Measurements from ENCODE around the gene C1orf50. TPM values are rescaled to one million over a fixed set of nuclear protein-coding genes. Genes with fewer than 3 reads are reported as not detected.

Gene C1orf50
- total RNA-seq, 1 experiment from 2014 or later: 7.7 TPM

DNA sequence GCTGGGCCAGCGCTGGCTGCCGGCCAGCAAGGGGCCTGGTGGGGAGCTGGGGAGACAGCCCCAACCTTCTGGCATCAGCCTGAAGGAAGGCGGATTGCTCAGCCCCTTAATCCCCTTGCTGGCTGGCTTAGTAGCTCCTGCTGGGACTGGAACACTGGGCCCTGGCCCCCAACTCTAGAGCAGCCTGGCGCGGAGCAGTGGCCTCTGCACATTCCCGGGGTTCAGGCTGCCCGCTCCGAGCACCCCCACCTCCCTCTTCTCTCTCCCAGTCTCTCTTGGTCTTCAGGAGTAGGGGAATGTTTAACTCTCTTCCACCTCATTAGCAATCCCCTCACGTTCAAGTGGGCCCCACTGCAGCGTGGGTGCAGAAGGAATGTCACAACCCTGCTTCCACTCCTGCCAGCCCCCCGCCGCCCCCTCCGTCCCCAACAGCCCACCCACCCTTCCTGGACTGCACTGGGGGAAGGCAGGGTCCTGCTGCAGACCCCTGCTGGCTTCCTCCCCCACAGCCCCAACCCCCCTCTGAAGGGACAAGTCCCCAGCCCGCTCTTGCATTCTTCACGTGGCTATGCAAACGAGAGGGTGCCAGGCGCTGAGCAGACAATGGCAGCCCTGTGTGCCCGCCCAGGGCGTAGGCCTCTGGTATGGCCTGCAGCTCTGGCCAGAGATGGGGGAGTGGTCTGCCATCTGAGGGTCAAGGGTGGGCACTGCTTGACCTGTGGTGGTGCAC lies 26.0 kb upstream of the C1orf50 start:
- H2AFZ ChIP-seq (ENCODE audit: low read length): no peak overlapping the region
- peak overlapping the region in 1 of 2 experiments; percentile 47; a peak in 3 of 5 replicates for H3K4me3 Mint-ChIP-seq
- no peak overlapping the region for H3T11ph ChIP-seq (ENCODE audit: low read length)
- no peaks in the 10 kb centered on the region for H3K79me1 ChIP-seq (ENCODE audit: insufficient read depth, low read depth, low read length, poor library complexity, severe bottlenecking)
- H4K91ac ChIP-seq (ENCODE audit: insufficient read length, low read depth, low read length): no peak overlapping the region
- H3K79me2 ChIP-seq (ENCODE audit: insufficient read depth, low read length): no peaks in the 10 kb centered on the region
- H3K4me1 ChIP-seq (ENCODE audit: insufficient read depth, low read length): no peaks in the 10 kb centered on the region; the same call in 1 of the 2 replicates
- H2BK5ac ChIP-seq (ENCODE audit: insufficient read length, low read length): no peak overlapping the region
- TF ChIP-seq CTCF (conservative IDR thresholded peaks at IDR 0.05): no peak
- peak overlapping the region; percentile 39; the same call in 1 of the 2 replicates for H3K14ac ChIP-seq (ENCODE audit: insufficient read depth, low read length)
- H2BK15ac ChIP-seq (ENCODE audit: low read depth, low read length): no peak overlapping the region
- WGBS (ENCODE audit: extremely low coverage, insufficient read length, low lambda C conversion rate): no CpG with 5 or more reads among the region's 19 CpGs
- H2BK120ac ChIP-seq (ENCODE audit: low read depth, low read length, poor library complexity, severe bottlenecking): no peak overlapping the region
- H3K4me2 ChIP-seq (ENCODE audit: insufficient read depth, insufficient read length, low read length): no peak overlapping the region
- no peak overlapping the region for H4K8ac ChIP-seq (replicated peaks; ENCODE audit: insufficient read length, low read depth, low read length)
- no peak overlapping the region for H2BK12ac ChIP-seq (ENCODE audit: insufficient read length, low read depth, low read length)
- H3K9ac ChIP-seq (ENCODE audit: extremely low read depth, insufficient read length, low read length): no peak overlapping the region
- peak; percentile 84 for DNase-seq
- no peaks in the 10 kb centered on the region for H4K20me1 ChIP-seq (ENCODE audit: control insufficient read depth, insufficient read depth, insufficient read length)
- H3K56ac ChIP-seq (ENCODE audit: insufficient read length, low read depth, low read length): no peak overlapping the region
- no peak overlapping the region for H3K27ac ChIP-seq (ENCODE audit: insufficient read length, low read depth, low read length)
- H2BK20ac ChIP-seq (ENCODE audit: low read depth, low read length, poor library complexity, severe bottlenecking): no peak overlapping the region
- H3K23ac ChIP-seq (ENCODE audit: insufficient read length, low read depth, low read length): no peak overlapping the region
- H3K4me1 Mint-ChIP-seq: peaks cover 43 to 51% of the 10 kb centered on the region in 2 experiments
- H3K4ac ChIP-seq (ENCODE audit: low read depth, low read length): no peak overlapping the region
- no peaks in the 10 kb centered on the region for H3K23me2 ChIP-seq (ENCODE audit: insufficient read length, low read depth, low read length, poor library complexity, severe bottlenecking)
- no peak overlapping the region for H2AK5ac ChIP-seq (ENCODE audit: insufficient read length, low read length)
- H3K27ac Mint-ChIP-seq: peak overlapping the region in 2 of 3 experiments; percentile 87 to 89; a peak in 3 of 7 replicates
- H3K18ac ChIP-seq (ENCODE audit: insufficient read length, low read depth, low read length): peak overlapping the region; percentile 56
- no peaks in the 10 kb centered on the region for H3K27me3 ChIP-seq (ENCODE audit: insufficient read depth, low read length)
- no peaks in the 10 kb centered on the region; the same call in none of the 2 replicates for H3K27me3 Mint-ChIP-seq (ENCODE audit: low read depth)
- peak overlapping the region; percentile 53 for H4K5ac ChIP-seq (ENCODE audit: insufficient read length, low read depth, low read length)
- no peaks in the 10 kb centered on the region for H3K9me3 ChIP-seq (ENCODE audit: control insufficient read depth, low read depth, low read length)
- H3K36me3 Mint-ChIP-seq (ENCODE audit: insufficient read depth in 1 of 3, low read depth in 3 of 3): peaks cover 0 to 7% (median 6%) of the 10 kb centered on the region in 3 experiments; a peak in 4 of 7 replicates
- H3K9me3 Mint-ChIP-seq: no peaks in the 10 kb centered on the region
